LNCaP clone FGC (cell line): Measurements from ENCODE around the gene SLC10A3.

Source experiments
- DNase-seq: peaks from one replicate; pipeline ENCODE4 v3.0.0-alpha.2; 2011; ENCODE audit warnings: low read depth
- H3K4me3 ChIP-seq: 2 replicates; pipeline ENCODE4 v1.5.1; 2011; ENCODE audit warnings: mild to moderate bottlenecking, low read depth, low read length, control low read depth
- TF ChIP-seq, protein P1 (sequence below): IDR thresholded peaks from 2 replicates; pipeline ENCODE4 v1.5.1; 2012; ENCODE audit warnings: mild to moderate bottlenecking; ENCODE audit not compliant: control insufficient read depth, insufficient read depth; ENCODE audit errors: extremely low read depth

SLC10A3 gene

DNA sequence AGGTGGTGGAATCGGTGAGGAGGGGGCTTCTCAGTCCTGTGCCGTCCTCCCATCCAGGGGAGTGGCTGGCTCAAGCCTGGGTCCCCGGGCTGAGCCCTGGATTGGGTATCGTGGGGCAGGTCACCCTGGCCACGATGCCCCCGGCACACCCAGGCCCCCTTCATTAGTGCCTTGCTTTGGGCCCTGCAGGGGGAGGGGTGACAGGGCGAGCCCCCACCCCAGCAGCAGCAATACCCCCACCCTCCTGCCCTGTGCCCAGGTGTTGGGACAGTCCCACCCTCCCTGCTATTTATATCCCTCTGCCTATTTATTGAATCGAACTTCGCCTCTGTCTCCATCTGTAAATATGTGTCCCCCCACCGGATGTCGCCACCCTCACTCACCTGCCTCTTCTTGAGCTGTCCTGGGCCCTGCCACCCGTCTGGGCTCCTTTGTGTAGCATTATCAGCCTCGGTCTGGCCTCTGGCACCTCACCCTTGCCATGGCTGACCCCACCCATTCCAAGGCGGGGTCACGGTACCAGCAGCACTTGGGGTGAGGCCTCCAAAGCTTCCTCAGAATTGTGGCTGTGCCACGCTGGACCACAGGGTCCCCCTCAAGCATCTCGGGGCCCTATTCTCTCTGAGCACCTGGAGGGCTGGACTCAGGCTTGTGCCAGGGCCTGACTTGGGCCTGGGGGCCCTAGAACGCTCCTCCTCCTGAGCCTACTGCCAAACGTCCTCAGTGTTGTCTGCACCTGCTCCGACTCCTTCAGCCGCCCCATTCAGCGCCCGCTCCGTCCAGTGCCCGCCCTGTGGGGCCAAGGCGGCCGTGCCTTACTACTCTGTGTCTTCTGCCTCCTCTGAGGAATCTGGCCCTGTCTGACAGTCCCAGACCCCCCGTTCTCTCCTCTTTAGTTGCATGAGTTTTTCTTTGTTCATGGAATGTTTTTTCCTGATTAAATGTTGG is 17.5 kb downstream of the SLC10A3 start:
- no peak for DNase-seq
- no peak overlapping the region for H3K4me3 ChIP-seq
- TF ChIP-seq, protein P1, sequence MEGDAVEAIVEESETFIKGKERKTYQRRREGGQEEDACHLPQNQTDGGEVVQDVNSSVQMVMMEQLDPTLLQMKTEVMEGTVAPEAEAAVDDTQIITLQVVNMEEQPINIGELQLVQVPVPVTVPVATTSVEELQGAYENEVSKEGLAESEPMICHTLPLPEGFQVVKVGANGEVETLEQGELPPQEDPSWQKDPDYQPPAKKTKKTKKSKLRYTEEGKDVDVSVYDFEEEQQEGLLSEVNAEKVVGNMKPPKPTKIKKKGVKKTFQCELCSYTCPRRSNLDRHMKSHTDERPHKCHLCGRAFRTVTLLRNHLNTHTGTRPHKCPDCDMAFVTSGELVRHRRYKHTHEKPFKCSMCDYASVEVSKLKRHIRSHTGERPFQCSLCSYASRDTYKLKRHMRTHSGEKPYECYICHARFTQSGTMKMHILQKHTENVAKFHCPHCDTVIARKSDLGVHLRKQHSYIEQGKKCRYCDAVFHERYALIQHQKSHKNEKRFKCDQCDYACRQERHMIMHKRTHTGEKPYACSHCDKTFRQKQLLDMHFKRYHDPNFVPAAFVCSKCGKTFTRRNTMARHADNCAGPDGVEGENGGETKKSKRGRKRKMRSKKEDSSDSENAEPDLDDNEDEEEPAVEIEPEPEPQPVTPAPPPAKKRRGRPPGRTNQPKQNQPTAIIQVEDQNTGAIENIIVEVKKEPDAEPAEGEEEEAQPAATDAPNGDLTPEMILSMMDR: no peak

DNA sequence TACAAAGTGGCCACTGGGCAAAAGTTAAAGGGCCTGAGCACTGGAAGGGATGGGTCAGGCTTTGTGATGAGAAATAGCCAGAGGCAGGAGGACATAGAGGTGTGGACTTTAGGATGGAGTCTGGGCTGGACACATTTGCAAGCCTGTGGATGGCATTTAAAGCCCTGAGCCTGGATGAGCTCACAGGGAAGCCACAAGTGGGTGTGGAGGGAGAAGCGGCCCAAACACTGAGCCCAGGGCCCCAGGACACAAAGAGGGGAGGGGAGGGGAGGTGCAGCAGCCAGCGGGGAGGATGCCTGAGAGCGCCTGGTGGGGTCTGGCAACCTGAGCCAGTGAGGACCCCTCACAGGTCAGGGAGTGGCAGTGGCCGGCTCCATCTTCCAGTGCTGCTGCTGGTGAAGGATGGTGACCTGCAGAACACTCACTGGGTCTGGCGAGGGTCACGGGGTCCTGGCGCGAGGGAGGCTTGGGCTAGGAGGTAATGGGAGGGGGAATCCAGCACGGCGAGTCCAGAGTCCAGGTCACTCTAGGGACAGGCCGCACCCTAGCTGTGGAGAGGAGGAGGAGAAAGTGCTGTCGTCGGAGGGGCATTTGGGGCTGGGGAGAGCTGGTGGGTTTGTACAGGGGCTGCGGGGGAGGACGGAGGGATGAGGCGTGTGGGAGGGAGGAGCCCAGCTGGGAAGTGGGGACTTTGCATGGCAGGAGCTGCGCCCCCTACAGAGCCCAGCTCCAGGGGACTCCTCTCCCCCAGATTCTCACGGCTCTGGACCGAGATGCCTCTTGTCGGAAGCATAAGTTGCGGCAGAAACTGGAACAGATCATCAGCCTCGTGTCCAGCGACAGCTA is 18.4 kb downstream of the SLC10A3 start:
- DNase-seq: no peak
- TF ChIP-seq, protein P1: no peak

DNA sequence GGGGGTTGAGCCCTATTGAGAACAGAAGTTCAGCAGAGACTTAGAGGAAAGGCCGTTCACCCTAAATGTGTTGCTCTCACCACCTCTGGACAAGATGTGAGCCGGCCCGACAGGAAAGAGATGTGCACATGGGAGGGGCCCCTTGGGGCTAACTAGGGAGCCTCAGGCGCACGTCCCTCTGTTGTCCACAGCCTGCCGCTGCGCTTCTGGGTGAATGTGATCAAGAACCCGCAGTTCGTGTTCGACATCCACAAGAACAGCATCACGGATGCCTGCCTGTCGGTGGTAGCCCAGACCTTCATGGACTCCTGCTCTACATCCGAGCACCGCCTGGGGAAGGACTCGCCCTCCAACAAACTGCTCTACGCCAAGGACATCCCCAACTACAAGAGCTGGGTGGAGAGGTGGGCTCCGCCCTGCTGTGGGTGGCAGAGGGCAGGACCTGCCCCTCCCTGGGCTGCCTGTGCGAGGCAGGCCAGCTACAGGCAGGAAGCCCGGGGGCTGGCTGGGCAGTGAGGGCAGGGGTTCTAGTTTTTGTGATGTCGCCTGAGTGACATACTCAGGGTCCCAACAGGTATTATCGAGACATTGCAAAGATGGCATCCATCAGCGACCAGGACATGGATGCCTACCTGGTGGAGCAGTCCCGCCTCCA is 19.4 kb downstream of the SLC10A3 start:
- TF ChIP-seq, protein P1: no peak
- no peak overlapping the region for H3K4me3 ChIP-seq
- DNase-seq: no peak

More for the DNA sequence above, 18.4 kb downstream of the SLC10A3 start:
- H3K4me3 ChIP-seq: no peak overlapping the region

DNA sequence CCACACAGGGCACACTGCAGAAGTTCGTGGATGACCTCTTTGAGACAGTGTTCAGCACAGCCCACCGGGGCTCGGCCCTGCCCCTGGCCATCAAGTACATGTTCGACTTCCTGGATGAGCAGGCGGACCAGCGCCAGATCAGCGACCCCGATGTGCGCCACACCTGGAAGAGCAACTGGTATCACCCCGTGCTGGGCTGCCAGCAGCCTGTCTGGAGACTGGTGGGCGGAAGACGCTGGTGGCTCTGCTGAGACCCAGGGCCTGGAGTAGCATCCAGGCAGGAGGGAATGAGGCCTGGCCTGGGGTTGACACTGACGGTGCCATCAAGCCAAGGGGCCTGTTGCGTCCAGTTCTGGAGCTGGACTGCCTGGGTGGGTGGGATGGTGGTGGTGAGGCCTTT is 20.0 kb downstream of the SLC10A3 start:
- no peak for DNase-seq
- H3K4me3 ChIP-seq: no peak overlapping the region
- TF ChIP-seq, protein P1: no peak

DNA sequence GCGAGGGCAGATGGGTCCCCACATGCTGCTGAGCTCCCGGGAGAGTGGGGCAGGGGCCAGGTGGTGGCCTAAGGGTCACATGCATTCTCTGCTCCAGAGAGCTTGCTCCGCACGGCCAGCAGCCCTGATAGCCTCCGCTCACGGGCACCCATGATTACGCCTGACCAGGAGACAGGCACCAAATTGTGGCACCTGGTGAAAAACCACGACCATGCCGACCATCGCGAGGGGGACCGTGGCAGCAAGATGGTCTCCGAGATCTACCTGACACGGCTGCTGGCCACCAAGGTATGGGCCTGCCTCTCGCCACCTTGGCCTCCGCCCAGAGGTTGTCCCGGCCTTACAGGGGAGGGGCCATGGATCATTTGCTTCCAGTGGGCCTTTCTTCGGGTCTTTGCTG is 20.5 kb downstream of the SLC10A3 start:
- DNase-seq: no peak
- no peak overlapping the region for H3K4me3 ChIP-seq
- TF ChIP-seq, protein P1: no peak

DNA sequence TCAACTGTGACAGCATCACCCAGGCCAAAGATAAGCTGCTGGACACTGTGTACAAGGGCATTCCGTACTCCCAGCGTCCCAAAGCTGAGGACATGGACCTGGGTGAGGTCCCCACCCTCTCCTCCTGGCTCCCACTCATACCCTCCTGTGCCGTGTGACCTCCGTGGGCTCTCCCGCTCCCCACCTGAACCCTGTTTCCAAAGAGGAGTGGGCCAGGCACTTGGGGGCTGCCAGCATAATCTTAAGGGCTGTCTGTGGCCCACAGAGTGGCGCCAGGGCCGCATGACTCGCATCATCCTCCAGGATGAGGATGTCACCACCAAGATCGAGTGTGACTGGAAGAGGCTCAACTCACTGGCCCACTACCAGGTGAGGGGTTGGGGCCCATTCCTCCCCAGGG is 21.3 kb downstream of the SLC10A3 start:
- DNase-seq: no peak
- no peak overlapping the region for H3K4me3 ChIP-seq
- TF ChIP-seq, protein P1: no peak
